HTERT RPE-1 (cell line): ENCODE measurements around the gene STARD10.

Experiments used
- in situ Hi-C: fragments of 300-500 bp; cut with MboI; formaldehyde crosslinking; loops from 4 replicates; pipeline ENCODE4 v1.14.3; 2020; ENCODE audit warnings: low sequenced_read_pairs

The STARD10 gene

GRCh38 chr11:72732329-72732728 is 61.5 kb downstream of the STARD10 start:
- in situ Hi-C loops: no loop called here

GRCh38 chr11:72730737-72731136 is 63.1 kb downstream of the STARD10 start:
- in situ Hi-C loops: no loop called here

GRCh38 chr11:72730243-72730642 is 63.6 kb downstream of the STARD10 start:
- in situ Hi-C loops: no loop called here

GRCh38 chr11:72727521-72727920 is 66.3 kb downstream of the STARD10 start:
- in situ Hi-C loops: no loop called here

- in situ Hi-C loops: no loop called here
These were observed 67.3 kb downstream of the STARD10 start for GRCh38 chr11:72726266-72727220.

GRCh38 chr11:72725724-72726028 is 68.2 kb downstream of the STARD10 start:
- in situ Hi-C loops: no loop called here

GRCh38 chr11:72724851-72725723 is 68.8 kb downstream of the STARD10 start:
- in situ Hi-C loops: no loop called here

GRCh38 chr11:72724021-72724551 is 69.8 kb downstream of the STARD10 start:
- in situ Hi-C loops: no loop called here

GRCh38 chr11:72723508-72723907 is 70.3 kb downstream of the STARD10 start:
- in situ Hi-C loops: no loop called here

GRCh38 chr11:72722050-72722748 is 71.6 kb downstream of the STARD10 start:
- in situ Hi-C loops: no loop called here

GRCh38 chr11:72721689-72722049 is 72.2 kb downstream of the STARD10 start:
- in situ Hi-C loops: no loop called here

- in situ Hi-C loops: no loop called here
These were observed 72.6 kb downstream of the STARD10 start for GRCh38 chr11:72721276-72721675.

GRCh38 chr11:72720784-72721183 is 73.1 kb downstream of the STARD10 start:
- in situ Hi-C loops: no loop called here

GRCh38 chr11:72720047-72720446 is 73.8 kb downstream of the STARD10 start:
- in situ Hi-C loops: no loop called here

GRCh38 chr11:72719551-72719950 is 74.3 kb downstream of the STARD10 start:
- in situ Hi-C loops: no loop called here

GRCh38 chr11:72719144-72719543 is 74.7 kb downstream of the STARD10 start:
- in situ Hi-C loops: no loop called here

- in situ Hi-C loops: no loop called here
These were observed 75.7 kb downstream of the STARD10 start for GRCh38 chr11:72718101-72718501.

- in situ Hi-C loops: no loop called here
These were observed 76.9 kb downstream of the STARD10 start for GRCh38 chr11:72716788-72717435.

GRCh38 chr11:72716290-72716689 is 77.6 kb downstream of the STARD10 start:
- in situ Hi-C loops: no loop called here

GRCh38 chr11:72712841-72713240 is 81.0 kb downstream of the STARD10 start:
- in situ Hi-C loops: no loop called here
